HG03378 (cell line): ENCODE results near the gene IRX4.
"Not testable (repeated sequence)": the region's sequence is repeated elsewhere in the genome, so short reads cannot be mapped to it uniquely, and the experiment has no call there.

Source experiments
- ATAC-seq: cut with Tn5 transposase; IDR thresholded peaks from one replicate; pipeline ENCODE4 v1.9.1; 2021; ENCODE audit warnings: mild to moderate bottlenecking, moderate library complexity; ENCODE audit not compliant: unreplicated experiment

The IRX4 gene

DNA sequence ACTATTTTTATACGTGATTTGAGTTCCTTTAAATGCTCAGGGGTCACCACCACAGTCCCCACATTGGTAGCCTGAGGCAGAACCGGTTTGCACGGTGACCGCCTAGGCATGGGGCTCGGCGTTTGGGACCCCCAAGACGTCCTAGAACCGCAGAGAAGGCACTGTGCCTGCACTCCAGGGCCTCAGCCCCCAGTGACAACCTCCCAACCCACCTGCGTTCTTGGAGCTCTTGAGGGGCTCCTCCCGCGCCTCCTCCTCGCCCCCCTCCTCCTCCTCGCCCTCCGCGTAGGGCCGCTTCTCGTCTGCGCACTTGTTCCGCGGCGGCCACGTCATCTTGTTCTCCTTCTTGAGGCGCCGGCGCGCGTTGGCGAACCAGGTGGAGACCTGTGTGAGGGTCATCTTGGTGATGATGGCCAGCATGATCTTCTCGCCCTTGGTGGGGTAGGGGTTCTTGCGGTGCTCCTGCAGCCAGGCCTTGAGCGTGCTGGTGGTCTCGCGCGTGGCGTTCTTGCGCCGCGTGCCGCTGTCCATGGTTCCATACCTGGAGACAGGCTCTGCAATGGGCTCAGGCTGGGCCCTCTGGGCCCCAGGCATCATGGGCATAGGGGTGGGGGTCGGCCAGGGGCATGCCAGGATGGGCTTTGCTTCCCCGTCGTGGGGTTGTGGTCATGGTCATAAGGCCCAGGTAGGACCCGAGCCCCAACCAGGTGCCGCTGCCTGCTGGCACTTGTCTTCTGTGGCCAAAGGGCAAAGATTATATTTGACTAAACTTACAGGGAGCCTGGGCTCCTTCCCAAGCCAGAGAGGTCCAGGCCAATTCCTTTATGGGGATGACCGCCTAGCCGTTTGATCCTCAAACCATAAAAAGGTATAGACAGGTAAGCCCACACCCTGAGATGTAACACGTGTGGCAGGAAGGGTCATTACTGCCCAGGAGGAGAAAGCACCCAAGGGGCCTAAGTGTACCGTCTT, 3.1 kb downstream of the IRX4 start:
- no peak for ATAC-seq

DNA sequence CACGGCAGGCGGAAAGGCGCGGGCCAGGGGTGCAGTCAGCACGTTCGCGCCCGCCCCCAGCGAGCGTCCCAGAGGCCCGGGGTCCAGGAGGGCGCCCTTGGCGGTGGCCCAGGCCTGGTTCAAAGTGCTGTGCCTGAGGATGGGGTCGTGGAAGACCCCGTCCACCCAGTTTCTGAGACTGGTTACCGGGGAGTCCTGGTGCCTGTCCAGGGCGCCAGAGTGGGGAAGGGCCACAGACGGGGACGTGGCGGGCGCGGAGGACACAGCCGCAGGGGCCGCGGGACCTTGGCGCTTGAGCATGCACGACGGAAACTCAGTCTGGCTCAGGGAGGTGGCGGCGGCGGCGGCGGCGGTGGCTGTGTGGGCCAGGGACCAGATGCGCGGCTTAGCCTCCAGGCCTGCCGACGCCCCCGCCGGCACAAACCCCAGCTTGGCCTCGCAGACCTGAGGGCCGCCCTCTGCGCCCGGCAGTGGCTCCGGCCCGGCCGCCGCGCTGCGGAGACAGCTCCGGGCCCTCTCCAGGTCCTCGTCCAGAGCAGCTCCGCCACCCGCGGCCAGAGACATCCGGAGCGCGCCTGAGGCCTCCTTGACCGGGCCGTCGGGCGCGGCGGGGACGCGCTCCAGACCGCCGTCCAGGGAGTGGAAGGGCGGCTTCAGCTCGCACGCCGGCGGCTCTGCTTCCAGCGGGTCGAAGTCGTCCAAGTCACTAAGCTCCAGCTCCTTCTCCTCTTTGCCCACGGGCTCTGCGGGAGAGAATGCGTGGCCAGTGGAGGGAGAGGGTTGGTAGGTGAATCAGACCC, 4.5 kb downstream of the IRX4 start:
- ATAC-seq = no peak

DNA sequence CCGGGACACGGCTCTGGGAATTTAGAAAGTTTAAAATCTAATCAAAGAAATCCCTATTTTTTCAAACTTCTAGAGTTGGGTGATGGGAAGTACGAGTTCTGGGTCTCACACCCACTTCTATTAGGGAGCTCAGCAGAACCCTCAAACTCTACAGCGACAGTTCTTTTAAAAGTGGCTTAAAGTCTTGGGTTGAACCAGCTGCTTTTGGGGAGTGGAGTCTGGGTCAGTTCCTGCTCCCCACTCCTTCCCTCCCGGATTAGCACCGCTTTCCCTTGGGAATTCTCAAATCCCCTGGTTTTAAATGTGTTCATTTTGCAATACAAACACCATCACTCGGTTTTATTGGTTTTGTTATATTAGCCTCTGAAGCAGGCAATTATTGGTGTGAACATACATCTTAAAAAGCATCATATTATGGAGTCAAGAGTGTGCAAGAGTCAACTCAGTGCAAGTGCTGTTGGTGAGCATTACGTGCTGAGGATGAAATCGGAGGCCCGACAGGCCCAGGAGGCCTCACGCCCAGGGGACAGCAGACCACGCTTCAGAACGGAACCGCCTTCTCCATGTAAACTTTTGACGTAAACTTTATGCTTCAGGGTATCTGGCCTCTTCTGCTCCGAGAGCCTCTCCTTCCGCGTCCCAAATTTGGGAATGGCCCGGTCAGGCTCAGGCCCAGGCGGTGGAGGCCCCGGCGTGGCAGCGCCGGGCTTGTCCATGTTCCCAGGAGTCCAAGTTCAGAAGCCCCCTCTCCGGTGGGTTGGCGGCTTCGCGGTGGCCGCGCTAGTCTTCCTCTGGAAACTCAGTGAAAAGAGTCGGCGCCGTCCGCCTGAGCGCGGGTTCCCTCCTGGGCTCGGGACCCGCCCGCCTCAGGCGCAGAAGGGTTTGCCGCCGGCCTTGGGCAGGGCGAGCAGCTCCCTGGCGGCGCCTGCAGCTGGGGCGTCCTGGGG, 5.3 kb downstream of the IRX4 start:
- no peak for ATAC-seq

DNA sequence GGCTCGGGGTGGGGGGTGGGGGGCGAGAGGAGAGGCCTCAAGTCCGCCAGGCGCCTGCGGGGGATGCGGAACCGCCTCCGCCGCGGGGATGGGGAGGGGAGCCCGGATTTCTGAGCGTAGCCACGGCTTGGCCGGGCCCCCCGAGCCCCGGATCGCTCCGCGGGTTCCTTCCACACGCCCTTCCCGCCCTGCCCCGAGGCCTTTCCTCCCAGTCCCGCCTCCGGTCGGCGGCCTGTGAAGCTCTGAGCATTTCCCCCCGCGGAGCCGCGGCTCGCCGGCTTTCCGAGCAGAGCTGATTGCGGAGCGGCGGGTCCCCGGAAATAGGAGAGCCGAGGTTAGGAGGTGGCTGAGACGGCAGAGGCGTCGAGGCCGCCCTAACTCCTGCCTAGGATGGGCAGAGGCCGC, 6.1 kb downstream of the IRX4 start:
- no peak for ATAC-seq

DNA sequence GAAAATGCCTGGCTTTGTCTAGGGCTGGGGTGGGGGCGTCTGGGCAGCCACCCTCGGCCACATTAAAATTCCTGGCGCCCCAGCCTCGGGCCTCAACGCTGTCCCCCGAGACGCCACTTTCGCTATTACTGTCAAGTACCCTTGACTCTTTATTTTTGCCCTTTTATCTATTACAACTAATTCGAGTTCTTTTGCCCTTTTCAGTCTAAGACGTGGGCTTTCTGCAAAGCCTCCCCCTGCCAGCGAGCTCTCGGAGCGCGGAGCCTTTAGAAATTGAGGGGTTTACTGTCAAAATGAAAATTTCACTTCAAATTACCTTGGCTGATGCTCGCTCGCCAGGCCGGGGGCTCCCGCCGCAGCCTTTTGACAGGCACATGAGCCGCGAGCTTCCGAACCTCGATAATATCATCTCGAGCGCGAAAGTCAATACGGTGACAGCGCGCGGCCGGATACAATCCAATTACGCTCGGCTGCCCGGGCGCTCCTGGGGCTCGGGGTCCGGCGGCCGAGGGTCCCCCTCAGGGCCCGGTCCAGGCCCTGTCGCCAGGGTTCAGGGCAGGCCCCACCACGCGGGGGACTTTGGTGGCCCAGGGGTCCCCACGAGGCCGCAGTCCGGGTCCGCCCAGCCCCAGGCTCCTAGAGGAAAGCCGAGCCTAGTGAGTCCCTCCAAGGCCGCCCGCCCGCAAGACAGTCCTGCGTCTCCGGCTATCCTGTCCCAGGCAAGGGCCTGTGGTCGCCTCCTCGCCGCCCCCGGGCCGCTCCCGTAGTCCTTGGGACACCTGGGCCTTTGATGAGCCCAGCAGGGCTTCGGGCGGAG, 6.7 kb downstream of the IRX4 start:
- no peak for ATAC-seq

DNA sequence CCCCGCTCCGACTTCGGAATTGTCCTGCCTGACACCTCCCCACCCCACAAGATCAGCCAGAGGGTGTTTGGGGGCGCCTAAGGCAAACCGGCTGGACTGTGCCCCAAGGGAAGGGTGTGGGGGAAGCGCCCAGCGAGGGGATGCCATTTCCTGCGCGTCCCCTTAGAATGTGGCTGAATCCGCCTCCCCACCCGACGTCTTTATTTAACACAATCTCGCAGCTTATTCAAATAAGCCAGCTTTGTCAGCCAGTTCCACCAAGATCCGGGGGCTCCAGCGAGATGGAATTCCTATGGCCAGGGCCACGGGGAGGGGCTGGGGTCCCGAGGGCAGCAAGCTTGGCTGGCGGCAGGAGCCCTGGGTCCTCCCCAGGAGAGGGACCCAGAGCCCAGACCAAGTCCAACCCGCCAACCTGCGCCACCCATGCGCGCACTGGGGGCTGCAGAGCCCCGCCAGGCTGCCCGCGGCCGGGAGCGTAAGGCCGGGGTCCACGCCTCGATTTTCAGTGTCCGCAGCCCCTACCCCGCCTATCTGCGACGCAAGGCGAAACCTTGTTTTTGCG, 7.4 kb downstream of the IRX4 start:
- no peak for ATAC-seq

DNA sequence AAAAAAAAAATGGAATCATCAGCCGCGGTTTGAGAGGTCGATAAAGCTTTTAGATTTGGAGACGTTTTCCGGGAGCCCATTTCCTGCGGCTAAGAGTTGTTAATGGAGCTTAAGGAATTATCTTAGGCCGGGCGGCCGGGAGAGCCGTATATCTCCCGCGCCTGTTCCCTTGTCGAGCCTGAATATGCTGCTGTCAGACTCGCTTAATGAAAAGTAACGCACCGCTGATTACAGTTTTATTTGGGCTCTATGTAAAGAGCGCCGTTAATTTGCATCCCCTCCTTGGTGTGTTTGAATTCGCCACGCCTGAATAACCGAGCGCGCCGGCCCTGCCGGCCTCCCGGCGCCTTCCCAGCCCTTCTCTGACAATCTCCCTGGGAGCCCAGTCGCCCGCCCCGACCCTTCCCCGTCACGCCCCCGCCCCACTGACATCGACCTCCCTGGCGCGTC, 7.9 kb downstream of the IRX4 start:
- ATAC-seq = no peak

DNA sequence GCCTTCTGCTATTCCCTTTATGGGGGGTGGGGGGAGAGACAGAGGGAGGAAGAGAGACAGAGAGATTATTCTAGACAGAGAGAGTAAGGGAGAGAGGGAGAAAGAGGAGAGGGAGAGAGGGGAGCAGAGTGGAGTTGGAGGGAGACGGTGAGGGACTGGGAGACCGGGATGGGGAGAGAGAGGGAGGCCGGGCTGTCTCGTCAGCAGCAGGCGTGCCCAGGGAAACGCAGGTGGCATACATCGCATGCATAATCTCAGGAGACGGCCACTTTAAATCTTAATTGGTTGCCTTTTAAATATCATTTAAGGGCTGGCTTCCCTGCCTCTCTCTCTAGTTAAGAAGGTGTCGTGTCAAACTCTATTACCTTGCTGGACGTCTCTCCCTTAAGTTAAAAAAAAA, 8.4 kb downstream of the IRX4 start:
- ATAC-seq = no peak

DNA sequence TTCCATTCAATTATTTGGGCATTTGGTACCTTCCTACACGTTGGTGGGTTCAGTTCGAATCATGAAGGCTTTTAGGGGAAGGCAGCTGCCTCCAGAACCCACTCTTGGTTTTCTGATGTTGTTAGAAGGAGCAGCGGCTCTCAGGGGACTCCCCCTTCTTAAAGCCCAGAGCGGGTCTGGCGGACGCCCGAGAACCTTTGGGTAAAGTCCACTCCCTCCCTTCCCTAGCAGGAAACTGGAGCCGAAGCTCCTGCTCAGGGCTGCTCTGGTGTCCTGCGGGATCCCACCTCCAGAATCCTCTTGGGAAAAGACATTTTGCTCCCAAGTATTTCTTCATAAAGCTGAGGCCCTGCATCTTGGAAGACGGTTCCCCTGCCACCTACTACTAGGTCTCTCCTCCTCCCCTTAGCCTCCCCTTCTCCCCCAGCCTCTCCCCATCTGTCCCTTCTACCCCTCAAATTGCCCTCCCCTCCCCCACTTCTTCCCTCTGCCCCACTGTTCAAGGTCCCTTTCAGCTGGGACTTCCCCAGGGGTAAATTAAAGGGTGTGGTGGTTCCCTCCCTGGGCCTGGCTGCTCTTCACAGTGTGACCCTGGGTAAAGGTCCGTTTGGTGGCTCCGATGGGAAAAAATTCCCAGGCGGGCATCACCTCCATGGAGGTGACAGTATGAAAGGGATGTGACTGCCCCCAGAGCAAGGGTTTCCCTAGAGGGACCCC, 9.3 kb downstream of the IRX4 start:
- no peak for ATAC-seq

DNA sequence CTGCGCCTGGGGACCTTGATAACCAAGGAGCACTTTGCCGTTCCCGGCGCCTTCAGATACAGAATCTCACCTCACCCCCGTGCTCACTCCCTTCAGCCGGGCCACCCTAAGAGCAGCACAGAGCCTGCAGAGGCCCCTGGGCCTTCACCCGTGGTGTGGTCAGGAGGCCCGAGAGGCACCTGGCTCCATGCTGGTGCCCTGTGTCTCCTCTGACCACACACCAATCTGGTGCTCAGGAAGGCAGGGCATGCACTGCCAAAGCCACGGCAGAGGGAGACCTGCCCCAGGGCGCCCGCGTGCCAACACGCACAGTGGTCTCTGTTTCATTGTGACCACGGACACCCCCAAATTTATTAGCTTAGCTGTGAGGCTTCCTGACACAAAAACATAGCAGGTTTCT, 11.3 kb downstream of the IRX4 start:
- ATAC-seq = no peak

DNA sequence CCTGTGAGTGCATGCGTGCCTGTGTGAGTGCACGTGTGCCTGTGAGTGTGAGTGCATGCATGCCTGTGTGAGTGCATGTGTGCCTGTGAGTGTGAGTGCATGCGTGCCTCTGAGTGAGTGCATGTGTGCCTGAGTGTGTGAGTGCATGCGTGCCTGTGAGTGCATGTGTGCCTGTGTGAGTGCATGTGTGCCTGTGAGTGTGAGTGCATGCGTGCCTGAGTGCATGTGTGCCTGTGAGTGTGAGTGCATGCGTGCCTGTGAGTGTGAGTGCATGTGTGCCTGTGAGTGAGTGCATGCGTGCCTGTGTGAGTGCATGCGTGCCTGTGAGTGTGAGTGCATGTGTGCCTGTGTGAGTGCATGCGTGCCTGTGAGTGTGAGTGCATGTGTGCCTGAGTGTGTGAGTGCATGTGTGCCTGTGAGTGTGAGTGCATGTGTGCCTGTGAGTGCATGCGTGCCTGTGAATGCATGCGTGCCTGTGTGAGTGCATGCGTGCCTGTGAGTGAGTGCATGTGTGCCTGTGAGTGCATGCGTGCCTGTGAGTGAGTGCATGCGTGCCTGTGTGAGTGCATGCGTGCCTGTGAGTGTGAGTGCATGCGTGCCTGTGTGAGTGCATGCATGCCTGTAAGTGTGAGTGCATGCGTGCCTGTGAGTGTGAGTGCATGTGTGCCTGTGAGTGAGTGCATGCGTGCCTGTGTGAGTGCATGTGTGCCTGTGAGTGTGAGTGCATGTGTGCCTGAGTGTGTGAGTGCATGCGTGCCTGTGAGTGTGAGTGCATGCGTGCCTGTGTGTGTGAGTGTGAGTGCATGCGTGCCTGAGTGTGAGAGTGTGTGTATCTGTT, 12.1 kb downstream of the IRX4 start:
- not testable (repeated sequence) for ATAC-seq

DNA sequence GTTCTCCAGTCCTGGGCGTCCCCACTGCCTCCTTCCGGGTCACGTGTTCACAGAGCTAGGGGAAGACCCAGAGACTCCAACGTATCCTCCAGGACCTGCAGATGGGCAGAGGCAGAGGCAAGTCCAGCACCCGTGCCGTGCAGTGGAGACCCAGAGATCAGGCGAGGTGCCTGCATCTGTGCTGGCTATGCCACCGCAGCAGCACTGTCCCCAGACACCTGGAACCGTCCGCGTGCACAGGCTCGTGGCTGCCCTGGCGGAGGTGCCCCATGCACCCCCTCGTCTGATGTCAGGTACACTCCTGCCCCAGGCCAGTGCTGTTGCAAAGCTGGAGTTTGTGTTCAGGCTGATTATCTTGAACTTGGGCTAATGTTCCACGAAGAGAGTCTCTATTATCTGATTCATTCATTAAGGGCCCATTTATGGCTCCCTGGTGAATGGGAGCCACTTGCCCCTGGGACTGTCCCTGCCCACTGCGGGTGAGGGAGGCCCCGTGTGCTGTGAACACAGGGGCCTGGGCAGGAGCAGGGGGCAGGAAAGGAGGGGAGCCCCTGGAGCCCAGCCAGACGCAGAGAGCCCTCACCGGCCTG, 13.7 kb downstream of the IRX4 start:
- ATAC-seq = no peak

DNA sequence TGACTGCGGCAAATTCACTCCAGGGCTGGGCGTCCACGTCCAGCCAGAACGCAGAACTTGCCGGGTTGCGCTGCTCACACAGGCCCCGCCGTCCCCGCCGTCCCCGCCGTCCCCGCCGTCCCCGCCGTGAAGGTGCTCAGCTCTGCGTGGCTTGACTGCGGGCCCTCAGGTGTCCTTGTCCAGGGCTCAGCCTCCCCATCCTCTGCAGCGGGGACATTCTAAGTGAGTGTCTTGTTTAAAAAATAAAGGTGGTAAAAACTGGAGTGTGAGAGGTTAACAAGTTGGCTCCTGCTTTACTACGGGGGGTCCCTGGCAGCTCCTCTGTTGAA, 14.9 kb downstream of the IRX4 start:
- no peak for ATAC-seq

DNA sequence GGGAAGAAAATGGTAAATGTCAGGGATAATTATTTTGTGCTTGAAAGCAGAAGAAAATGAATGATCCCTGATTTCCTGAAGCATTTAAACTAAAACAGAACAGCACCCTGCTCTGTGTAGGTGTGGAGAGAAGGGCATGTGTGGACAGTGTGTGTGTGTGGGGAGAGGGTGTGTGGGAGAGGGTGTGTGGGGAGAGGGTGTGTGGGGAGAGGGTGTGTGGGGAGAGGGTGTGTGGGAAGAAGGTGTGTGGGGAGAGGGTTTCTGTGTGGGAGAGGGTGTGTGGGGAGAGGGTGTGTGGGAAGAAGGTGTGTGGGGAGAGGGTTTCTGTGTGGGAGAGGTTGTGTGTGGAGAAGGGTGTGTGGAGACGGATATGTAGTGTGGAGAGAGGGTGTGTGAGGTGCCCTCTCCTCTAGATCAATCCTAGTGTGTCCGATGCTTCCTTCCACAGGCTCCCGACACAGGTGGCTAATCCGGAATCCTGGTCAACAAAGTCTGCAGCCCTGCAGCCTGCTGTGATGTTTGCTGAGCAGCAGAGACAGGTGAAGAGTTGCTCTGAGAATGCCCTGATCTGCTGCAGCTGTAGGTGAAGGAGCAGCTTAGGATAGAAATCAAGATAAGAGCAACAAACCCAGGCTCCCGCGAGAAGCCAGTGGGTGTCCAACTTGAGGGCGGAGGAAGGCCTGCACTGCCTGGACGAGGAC, 15.5 kb downstream of the IRX4 start:
- ATAC-seq = no peak

DNA sequence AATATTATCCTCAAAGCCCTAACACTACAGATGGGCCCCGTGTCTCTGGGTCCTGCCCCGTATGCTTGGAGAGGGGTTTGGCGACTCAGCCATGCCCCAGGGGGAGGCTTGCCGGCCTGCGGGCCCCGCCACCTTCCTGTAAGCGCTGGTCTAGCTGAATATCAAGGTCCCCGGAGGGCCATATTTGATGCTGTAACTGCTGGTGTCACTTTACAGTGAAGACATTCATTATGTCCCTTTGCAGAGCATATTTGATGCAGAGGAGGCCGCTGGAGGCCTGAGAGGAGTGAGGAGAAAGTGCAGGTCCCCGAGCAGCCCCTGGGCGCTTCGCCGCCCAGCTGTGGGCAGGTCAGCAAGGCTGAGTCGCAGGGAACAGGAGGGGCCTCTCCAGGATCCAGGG, 16.8 kb downstream of the IRX4 start:
- no peak for ATAC-seq

DNA sequence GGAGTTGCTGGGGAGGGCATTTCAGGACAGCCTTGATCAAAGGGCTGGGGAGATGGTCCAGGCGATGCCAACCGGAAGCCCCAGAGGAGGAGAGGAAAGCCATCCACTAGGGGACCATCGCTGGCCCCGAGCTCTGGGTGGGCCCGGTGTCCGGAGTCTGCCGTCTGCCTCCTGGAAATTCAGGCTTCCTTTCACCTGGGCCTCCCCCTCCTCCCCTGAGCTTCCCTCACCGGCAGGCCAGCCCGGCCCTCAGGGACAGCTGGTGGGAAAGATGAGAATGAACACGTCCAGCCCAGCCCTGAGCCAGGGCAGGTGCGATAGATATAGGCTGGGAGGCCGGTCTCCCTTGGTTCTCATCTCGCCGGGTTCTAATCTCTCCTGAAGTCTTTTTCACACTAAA, 17.2 kb downstream of the IRX4 start:
- no peak for ATAC-seq

DNA sequence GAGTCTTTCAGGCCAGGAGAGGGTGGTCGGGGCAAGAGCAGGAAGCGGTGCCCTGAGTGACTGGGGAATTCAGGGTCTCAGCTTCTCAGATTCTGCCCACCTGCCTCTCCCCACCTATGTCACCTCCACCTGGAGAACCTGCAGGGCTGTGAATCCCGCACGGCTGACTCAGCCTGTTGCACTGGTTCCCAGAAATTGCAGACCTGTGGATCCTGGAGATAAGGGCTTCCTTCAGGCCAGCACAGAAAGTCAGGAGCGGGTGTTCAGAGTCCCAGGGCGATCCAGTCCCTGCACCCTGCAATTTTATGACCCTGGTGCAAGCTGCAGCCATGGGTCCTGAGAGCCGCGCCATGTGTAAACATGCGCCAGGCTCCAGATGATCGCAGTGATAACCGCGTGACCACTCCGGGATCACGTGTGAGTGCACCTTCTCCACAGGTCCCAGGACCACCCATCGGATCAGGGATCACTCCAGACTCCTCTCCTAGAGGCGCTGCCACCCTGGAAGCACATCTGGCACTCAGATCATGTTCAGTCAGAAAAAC, 17.8 kb downstream of the IRX4 start:
- ATAC-seq = no peak
